OCI-LY3 (cell line): ENCODE results near the gene TRMT1L.

Experiments used
- CTCF ChIP-seq: fragments of 200-600, 300-600 bp; sonication (generic); IDR thresholded peaks from 2 replicates; pipeline ENCODE4 v1.5.1; 2014; ENCODE audit warnings: antibody characterized with exemption, low read length, low read depth
- EZH2phosphoT487 ChIP-seq: fragments of 200-600 bp; shearing (Covaris generic); IDR thresholded peaks from 2 replicates; pipeline ENCODE4 v1.6.1; 2018; ENCODE audit warnings: antibody characterized with exemption, mixed run types, low read depth

GRCh38 chr1:185154912-185155513, 1.7 kb downstream of the TRMT1L start:
- TF ChIP-seq EZH2phosphoT487 (no peak), CTCF (no peak)
